Loucy (cell line): ENCODE results near the gene SMIM35.

ENCODE experiments used
- H2AFZ ChIP-seq: fragments of 200-600 bp; sonication (generic); 2 replicates; pipeline ENCODE4 v1.6.0; 2016; ENCODE audit warnings: antibody characterized with exemption, mild to moderate bottlenecking, low read length, moderate library complexity
- H3F3A ChIP-seq: fragments of 200-600 bp; 2 replicates; pipeline ENCODE4 v1.6.0; 2016; ENCODE audit warnings: antibody characterized with exemption, low read depth, mild to moderate bottlenecking
- H3K27me3 ChIP-seq: fragments of 200-600 bp; sonication (generic); 2 replicates; pipeline ENCODE4 v1.6.1; 2014; ENCODE audit warnings: low read length, mild to moderate bottlenecking; ENCODE audit not compliant: insufficient read depth, poor library complexity, severe bottlenecking
- H3K36me3 ChIP-seq: fragments of 200-600 bp; sonication (generic); 2 replicates; pipeline ENCODE4 v1.6.1; 2016; ENCODE audit warnings: low read length; ENCODE audit not compliant: insufficient read depth
- H3K4me1 ChIP-seq: fragments of 200-600 bp; sonication (generic); 2 replicates; pipeline ENCODE4 v1.5.1; 2014; ENCODE audit warnings: low read length, mild to moderate bottlenecking; ENCODE audit not compliant: insufficient read depth, poor library complexity, severe bottlenecking
- H3K4me2 ChIP-seq: fragments of 200-600 bp; sonication (generic); 2 replicates; pipeline ENCODE4 v1.6.0; 2014; ENCODE audit warnings: antibody characterized with exemption, low read length, low read depth, mild to moderate bottlenecking; ENCODE audit not compliant: poor library complexity, severe bottlenecking
- H3K4me3 ChIP-seq: fragments of 200-600 bp; sonication (generic); 2 replicates; pipeline ENCODE4 v1.5.1; 2014; ENCODE audit warnings: low read length, mild to moderate bottlenecking, mixed read lengths; ENCODE audit not compliant: poor library complexity, severe bottlenecking
- H3K79me2 ChIP-seq: fragments of 200-600 bp; sonication (generic); 2 replicates; pipeline ENCODE4 v1.6.1; 2014; ENCODE audit warnings: low read length; ENCODE audit not compliant: insufficient read depth
- H3K9ac ChIP-seq: fragments of 200-600 bp; sonication (generic); 2 replicates; pipeline ENCODE4 v1.6.0; 2014; ENCODE audit warnings: mild to moderate bottlenecking, low read depth, low read length, moderate library complexity; ENCODE audit not compliant: poor library complexity, severe bottlenecking
- H3K9me2 ChIP-seq: fragments of 200-600 bp; sonication (generic); replicated peaks from 2 replicates; pipeline ENCODE4 v1.6.1; 2016; ENCODE audit warnings: low read depth, low read length, mixed read lengths
- H3K9me3 ChIP-seq: fragments of 200-600 bp; sonication (generic); 2 replicates; pipeline ENCODE4 v1.6.1; 2014; ENCODE audit warnings: mild to moderate bottlenecking, antibody characterized with exemption, low read length, low read depth; ENCODE audit not compliant: insufficient read depth
- H4K20me1 ChIP-seq: fragments of 200-600 bp; sonication (generic); 2 replicates; pipeline ENCODE4 v1.6.0; 2014; ENCODE audit warnings: antibody characterized with exemption, low read length, mild to moderate bottlenecking; ENCODE audit not compliant: insufficient read depth, poor library complexity, severe bottlenecking
- EZH2phosphoT487 ChIP-seq: fragments of 200-600 bp; IDR thresholded peaks from 2 replicates; pipeline ENCODE4 v1.6.1; 2018; ENCODE audit warnings: antibody characterized with exemption, mild to moderate bottlenecking, moderate library complexity, borderline replicate concordance
- TF ChIP-seq, protein P1 (sequence below): fragments of 200-600 bp; sonication (generic); conservative IDR thresholded peaks from 2 replicates; pipeline ENCODE4 v1.5.1; 2014; ENCODE audit warnings: mild to moderate bottlenecking, antibody characterized with exemption, low read length

Gene SMIM35

DNA sequence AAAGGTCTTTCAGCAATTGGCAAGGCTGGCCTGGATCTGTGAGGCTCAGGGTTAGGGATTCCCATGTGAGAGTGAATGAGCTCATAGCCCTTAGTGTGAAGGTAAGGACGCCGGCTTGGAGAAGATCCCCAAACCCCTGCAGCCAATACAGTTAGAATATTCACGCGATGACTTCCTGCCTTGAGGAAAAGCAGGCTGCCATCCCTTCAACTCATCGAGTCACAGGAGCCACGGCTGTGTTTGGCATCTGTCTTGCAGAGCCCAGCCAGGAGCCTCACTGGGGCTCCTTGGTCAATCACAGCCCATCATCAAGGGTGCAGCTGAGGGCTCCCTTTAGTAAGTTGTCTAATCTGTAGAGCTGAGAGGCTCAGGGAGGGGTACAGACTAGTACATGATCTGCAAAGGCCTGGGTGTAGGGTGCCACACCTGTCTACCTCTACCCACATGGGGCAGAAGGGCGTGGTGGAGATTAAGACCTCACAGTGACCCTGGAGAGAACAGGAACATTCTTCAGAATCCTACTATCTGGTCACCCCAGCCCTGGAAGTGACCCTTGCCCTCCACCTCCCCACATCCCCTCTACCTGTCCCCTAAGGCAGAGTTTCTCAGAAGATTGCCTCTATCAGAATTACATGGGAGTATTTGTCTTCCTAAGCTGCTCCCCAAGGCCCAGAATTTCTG is 82.1 kb downstream of the SMIM35 start:
- H3F3A ChIP-seq: no peaks in the 10 kb centered on the region
- no peak overlapping the region for H3K4me2 ChIP-seq
- no peaks in the 10 kb centered on the region for H3K36me3 ChIP-seq
- H3K27me3 ChIP-seq: no peaks in the 10 kb centered on the region
- H3K9me2 ChIP-seq: no peaks in the 10 kb centered on the region
- no peak overlapping the region for H2AFZ ChIP-seq
- H3K9me3 ChIP-seq: no peaks in the 10 kb centered on the region
- no peaks in the 10 kb centered on the region for H3K79me2 ChIP-seq
- no peaks in the 10 kb centered on the region for H4K20me1 ChIP-seq
- no peak overlapping the region for H3K4me3 ChIP-seq
- no peak for TF ChIP-seq EZH2phosphoT487
- TF ChIP-seq, protein P1, sequence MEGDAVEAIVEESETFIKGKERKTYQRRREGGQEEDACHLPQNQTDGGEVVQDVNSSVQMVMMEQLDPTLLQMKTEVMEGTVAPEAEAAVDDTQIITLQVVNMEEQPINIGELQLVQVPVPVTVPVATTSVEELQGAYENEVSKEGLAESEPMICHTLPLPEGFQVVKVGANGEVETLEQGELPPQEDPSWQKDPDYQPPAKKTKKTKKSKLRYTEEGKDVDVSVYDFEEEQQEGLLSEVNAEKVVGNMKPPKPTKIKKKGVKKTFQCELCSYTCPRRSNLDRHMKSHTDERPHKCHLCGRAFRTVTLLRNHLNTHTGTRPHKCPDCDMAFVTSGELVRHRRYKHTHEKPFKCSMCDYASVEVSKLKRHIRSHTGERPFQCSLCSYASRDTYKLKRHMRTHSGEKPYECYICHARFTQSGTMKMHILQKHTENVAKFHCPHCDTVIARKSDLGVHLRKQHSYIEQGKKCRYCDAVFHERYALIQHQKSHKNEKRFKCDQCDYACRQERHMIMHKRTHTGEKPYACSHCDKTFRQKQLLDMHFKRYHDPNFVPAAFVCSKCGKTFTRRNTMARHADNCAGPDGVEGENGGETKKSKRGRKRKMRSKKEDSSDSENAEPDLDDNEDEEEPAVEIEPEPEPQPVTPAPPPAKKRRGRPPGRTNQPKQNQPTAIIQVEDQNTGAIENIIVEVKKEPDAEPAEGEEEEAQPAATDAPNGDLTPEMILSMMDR: no peak
- H3K4me1 ChIP-seq: peaks cover 26% of the 10 kb centered on the region
- no peak overlapping the region for H3K9ac ChIP-seq

DNA sequence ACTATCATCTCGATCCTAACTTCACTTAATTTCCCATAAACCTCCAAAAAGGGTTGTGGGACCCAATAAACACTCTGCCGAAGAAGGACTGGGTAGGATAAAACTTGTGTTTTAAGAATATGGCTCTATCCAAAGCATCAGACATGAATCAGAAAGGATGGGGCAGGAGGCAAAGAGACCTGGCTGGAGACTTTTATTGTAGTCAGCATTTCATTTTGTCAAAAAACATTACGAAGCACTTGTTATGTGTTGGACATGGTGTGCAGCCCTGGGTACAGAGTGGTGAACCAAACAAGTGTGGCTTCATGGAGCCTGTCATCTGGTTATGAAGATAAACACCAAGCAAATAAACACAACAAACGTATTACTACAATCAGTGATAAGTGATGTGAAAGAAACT is 83.3 kb downstream of the SMIM35 start:
- H3K9me2 ChIP-seq: no peaks in the 10 kb centered on the region
- TF ChIP-seq, protein P1: no peak
- TF ChIP-seq EZH2phosphoT487: no peak
- no peaks in the 10 kb centered on the region for H3K36me3 ChIP-seq
- no peaks in the 10 kb centered on the region for H3F3A ChIP-seq
- no peak overlapping the region for H2AFZ ChIP-seq
- H3K4me2 ChIP-seq: peak overlapping the region; percentile 34
- no peaks in the 10 kb centered on the region for H3K27me3 ChIP-seq
- H3K4me1 ChIP-seq: peaks cover 26% of the 10 kb centered on the region
- no peaks in the 10 kb centered on the region for H3K9me3 ChIP-seq
- H3K4me3 ChIP-seq: no peak overlapping the region
- no peaks in the 10 kb centered on the region for H4K20me1 ChIP-seq
- no peak overlapping the region for H3K9ac ChIP-seq
- no peaks in the 10 kb centered on the region for H3K79me2 ChIP-seq

DNA sequence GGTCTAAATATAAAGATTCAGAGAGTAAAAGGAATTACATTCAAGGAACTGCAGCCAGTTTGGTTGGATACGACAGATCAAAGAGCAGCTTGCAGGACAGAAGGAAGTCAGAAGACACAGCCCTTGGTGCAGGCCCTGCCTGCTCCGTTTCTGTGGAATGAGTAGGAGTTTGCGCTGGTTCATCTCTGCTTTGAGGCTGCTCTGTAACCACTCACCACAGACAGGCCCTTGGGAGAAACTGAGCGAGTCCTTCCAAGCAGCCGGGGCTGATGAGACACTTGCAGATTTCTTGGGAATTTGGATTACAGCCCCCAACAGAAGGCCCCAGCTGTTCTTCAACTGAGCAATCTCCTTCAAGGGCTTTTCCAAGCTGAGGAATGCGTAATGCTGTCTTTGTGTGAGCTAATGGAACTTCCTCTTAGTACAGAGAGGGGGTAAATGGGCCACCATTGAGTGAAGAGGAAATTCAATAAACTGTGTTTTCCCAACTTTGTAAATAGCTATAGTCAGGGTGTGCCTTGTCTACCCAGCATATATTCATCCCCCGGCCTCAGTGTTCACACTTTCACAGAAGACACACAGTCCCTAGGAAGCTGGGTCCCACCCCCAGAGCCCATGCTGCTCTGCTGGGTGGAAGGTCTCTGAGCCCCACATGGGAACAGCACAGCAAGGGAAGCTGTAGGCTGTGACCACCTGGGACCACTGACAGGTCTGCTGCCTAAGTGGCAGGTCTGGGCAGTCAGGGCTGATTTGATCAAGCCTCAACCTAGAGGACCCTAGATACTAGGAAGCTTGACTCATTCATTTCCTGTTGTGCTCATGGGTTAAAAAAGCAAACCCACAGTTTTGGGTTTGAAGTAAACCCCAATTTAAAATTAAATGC is 84.0 kb downstream of the SMIM35 start:
- H3K9ac ChIP-seq: no peak overlapping the region
- no peaks in the 10 kb centered on the region for H3K79me2 ChIP-seq
- H3K27me3 ChIP-seq: no peaks in the 10 kb centered on the region
- TF ChIP-seq, protein P1: no peak
- TF ChIP-seq EZH2phosphoT487: no peak
- H3K9me3 ChIP-seq: no peaks in the 10 kb centered on the region
- H4K20me1 ChIP-seq: no peaks in the 10 kb centered on the region
- H3K9me2 ChIP-seq: no peaks in the 10 kb centered on the region
- H3K4me1 ChIP-seq: peaks cover 22% of the 10 kb centered on the region
- no peaks in the 10 kb centered on the region for H3F3A ChIP-seq
- H3K4me3 ChIP-seq: no peak overlapping the region
- peak overlapping the region; percentile 34 for H3K4me2 ChIP-seq
- H2AFZ ChIP-seq: no peak overlapping the region; the same call in 1 of the 2 replicates
- no peaks in the 10 kb centered on the region for H3K36me3 ChIP-seq
